HL-60/S4 treated with phorbol 12-myristate 13-acetate at 8.2 ng/mL for 4 days and 3 days (cell line): ENCODE results near the gene PRR23E.

Source experiments
- in situ Hi-C: fragments of 300-500 bp; cut with MboI; formaldehyde crosslinking; loops from 2 replicates; pipeline ENCODE4 v1.15.0; 2022; ENCODE audit warnings: low sequenced_read_pairs

The PRR23E gene

GRCh38 chr3:127183931-127184869, 8.7 kb upstream of the PRR23E start:
- in situ Hi-C loops, result no loop called here

- in situ Hi-C loops, result no loop called here
Measured at GRCh38 chr3:127184870-127185216, 8.1 kb upstream of the PRR23E start.

- in situ Hi-C loops, result no loop called here
Measured at GRCh38 chr3:127185268-127185667, 7.7 kb upstream of the PRR23E start.

GRCh38 chr3:127185962-127186674, 6.8 kb upstream of the PRR23E start:
- in situ Hi-C loops, result no loop called here

GRCh38 chr3:127187316-127187715, 5.6 kb upstream of the PRR23E start:
- in situ Hi-C loops, result no loop called here

GRCh38 chr3:127193341-127193740, 410 bp downstream of the PRR23E start:
- in situ Hi-C loops, result no loop called here

- in situ Hi-C loops, result no loop called here
Measured at GRCh38 chr3:127193775-127194174, 844 bp downstream of the PRR23E start.

GRCh38 chr3:127194601-127195187, 1.8 kb downstream of the PRR23E start:
- in situ Hi-C loops, result no loop called here

GRCh38 chr3:127195417-127195816, 2.5 kb downstream of the PRR23E start:
- in situ Hi-C loops, result no loop called here

GRCh38 chr3:127196002-127196401, 3.1 kb downstream of the PRR23E start:
- in situ Hi-C loops, result no loop called here

GRCh38 chr3:127196466-127197299, 3.8 kb downstream of the PRR23E start:
- in situ Hi-C loops, result no loop called here

- in situ Hi-C loops, result no loop called here
Measured at GRCh38 chr3:127197300-127198189, 4.6 kb downstream of the PRR23E start.

- in situ Hi-C loops, result no loop called here
Measured at GRCh38 chr3:127200086-127200691, 7.3 kb downstream of the PRR23E start.

- in situ Hi-C loops, result no loop called here
Measured at GRCh38 chr3:127203024-127203423, 10.1 kb downstream of the PRR23E start.

- in situ Hi-C loops, result no loop called here
Measured at GRCh38 chr3:127204841-127205582, 12.1 kb downstream of the PRR23E start.

GRCh38 chr3:127206154-127206553, 13.2 kb downstream of the PRR23E start:
- in situ Hi-C loops, result no loop called here

- in situ Hi-C loops, result no loop called here
Measured at GRCh38 chr3:127206611-127207516, 13.9 kb downstream of the PRR23E start.
